ENCODE measurements around the gene ZPBP.

The ZPBP gene

DNA sequence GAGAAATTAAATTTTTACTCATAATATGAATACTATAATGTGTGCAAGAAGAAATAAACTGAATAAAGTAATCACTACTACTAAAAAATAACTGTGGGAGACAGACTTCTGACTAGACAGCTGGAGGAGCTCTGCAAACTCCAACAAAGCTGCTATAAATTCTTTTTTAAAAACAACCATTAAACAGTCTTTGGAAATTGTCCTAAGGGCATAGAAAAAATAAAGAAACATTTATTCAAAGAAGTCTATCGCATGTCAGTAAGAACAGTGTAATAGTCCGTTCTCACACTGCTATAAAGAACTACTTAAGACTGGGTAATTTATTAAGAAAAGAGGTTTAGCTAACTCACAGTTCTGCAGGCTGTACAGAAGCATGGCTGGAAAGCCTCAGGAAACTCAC, 56.0 kb downstream of the ZPBP start:
- no peak for DNase-seq

- DNase-seq, result no peak
These were observed 70.1 kb downstream of the ZPBP start for GRCh38 chr7:50022991-50023390.

DNA sequence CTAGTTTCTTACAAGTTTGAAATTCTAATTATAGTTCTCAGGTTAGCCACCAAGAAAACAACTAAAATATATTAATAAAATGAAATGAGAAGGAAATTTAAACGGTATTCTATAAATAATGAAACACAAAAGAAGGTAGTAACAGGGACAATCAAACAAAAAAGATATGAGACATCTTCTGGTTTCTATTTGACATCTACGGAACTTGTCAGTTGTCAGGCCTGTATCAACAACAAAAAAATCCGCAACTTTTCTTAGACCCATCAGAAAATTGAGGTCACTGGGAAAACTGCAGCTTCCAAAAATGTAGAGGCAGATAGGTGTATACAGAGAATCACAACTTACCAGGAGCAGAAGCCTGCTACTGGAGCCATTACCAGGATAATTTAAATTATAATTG, 70.6 kb downstream of the ZPBP start:
- no peak for DNase-seq

DNA sequence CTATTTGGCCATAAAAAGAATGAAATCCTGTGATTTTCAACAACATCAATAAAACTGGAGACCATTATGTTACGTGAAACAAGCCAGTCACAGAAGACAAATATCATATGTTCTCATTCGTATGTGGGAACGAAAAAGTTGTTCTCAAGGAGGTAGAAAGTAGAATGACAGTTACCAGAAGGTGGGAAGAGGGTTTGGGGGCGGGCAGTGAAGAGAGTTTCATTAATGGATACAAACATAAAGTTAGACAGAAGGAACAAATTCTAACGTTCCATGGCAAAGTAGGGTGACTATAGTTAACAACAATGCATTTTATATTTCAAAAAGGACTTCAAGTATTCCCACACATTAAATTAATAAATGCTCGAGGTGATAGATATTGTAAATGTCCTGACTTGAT, 97.4 kb downstream of the ZPBP start:
- no peak for DNase-seq

DNA sequence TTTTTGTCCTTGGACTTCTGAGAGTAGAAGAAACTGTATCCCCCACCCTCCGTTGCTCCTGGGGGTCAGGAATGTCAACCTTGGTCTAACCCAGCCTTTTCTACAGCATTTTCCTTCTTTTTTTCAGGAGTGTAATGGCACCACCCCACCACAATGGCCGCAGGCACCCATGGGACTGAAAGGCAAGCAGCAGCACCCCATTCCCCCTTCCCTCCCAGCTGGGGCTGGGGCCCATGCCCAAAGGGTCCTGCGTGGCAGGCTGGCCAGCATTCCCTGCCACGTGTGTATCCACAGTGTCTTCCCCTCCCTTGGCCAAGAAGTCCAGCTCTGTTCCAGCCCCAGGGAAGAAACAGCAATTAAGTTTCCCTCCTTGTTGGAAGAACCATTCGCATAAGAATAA, 106.9 kb downstream of the ZPBP start:
- DNase-seq, result no peak

- DNase-seq, result peak; percentile 27
These were observed 112.6 kb downstream of the ZPBP start for GRCh38 chr7:49980465-49980864.

DNA sequence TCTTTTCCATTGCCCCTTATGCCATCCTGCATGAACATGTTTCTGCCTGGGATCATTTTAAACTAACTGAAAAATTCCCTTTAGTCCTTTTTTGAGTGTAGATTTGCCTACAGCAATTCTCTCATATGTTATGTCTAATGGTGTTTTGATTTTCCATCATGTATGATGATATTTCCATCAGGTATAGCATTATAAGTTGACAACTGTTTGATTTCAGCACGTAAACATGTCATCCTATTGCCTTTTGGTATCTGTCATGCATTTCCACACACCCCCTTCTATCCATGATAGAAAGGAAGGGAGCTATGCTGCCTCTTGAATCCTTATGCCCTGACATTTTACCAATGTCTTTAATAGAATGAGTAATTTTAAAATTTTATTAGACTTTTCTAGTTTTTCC, 116.8 kb downstream of the ZPBP start:
- no peak for DNase-seq

GRCh38 chr7:49974035-49974434, 119.0 kb downstream of the ZPBP start:
- no peak for DNase-seq

GRCh38 chr7:49937608-49938007, 155.4 kb downstream of the ZPBP start:
- DNase-seq, result no peak

DNA sequence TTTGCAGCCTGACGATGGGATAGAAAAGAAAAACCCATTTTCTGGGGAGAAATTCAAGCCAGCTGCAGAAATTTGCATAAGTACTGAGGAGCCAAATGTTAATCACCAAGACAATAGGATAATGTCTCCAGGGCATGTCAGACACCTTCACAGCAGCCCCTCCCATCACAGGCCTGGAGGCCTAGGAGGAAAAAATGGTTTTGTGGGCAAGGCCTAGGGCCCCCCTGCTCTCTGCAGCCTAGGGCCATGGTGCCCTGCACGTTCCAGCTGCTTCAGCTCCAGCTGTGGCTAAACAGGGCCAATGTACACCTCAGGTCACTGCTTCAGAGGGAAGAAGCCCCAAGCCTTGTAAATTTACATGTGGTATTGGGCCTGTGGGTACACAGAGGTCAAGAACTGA, 161.4 kb downstream of the ZPBP start:
- DNase-seq, result no peak

DNA sequence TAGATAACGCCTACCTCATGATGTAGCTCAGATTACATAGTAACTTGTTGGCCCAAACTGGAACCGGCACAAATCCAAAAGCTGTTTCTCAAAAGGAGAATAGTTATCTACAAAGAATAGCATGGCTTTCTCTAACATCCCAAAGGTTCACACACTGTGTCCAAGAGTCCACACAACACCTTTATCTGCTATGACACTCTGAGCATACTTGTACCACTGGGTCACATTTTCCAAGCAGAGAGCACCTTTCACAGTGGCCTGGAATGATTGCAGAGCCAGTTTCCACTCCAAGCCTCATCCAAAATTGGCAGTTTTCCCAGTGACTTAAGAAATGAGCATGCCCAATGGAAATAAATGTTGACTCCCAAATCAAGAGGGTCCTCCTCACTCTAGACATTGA, 164.3 kb downstream of the ZPBP start:
- no peak for DNase-seq

GRCh38 chr7:49927631-49928030, 165.4 kb downstream of the ZPBP start:
- DNase-seq, result no peak

DNA sequence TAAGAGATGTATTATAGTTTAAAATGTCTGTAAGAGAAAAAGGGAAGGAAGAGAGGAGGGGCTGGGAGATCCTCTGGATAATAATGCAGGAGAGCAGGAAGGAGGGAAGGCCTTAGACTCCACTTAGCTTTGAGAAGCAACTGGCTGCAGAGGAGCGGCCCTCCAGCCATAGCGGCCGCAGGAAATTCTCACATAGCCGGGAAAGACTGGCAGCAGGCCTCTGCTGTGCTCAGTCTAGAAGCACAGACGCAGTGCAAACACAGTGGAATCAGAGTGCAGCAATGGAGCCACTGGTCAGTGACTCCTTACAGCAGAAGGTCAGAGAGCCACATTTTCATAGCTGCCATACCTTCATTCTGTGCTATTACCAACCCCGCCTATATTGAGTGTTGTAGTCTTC, 166.3 kb downstream of the ZPBP start:
- no peak for DNase-seq

DNA sequence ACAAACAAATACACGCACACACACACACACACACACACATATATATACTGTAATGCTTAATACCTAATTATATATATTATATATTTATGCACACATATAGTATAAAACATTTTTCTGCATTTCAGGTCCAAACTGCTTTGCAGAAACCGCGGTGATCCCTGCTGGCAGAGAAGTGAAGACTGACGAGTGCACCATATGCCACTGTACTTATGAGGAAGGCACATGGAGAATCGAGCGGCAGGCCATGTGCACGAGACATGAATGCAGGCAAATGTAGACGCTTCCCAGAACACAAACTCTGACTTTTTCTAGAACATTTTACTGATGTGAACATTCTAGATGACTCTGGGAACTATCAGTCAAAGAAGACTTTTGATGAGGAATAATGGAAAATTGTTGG, 181.1 kb downstream of the ZPBP start:
- no peak for DNase-seq

- DNase-seq, result no peak
These were observed 198.5 kb downstream of the ZPBP start for GRCh38 chr7:49894543-49894942.

DNA sequence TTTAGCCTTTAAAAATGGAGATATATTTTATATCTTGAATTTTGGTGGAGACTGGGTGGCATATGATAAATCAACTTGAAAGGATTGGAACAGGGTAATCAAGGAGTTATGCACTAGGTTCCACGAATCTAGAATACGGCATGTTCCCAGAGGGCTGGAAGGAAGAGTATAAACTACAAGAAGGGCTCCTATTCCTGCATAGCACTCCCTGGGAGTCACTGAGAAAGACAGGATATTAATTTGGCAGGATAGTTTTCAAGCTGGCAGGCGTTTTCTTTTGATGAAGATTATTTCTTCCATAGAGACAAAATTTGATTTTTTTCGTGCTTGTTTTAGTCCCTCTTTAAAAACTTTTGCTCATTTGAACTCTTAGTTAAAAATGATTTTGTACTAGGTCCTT, 199.9 kb downstream of the ZPBP start:
- no peak for DNase-seq

DNA sequence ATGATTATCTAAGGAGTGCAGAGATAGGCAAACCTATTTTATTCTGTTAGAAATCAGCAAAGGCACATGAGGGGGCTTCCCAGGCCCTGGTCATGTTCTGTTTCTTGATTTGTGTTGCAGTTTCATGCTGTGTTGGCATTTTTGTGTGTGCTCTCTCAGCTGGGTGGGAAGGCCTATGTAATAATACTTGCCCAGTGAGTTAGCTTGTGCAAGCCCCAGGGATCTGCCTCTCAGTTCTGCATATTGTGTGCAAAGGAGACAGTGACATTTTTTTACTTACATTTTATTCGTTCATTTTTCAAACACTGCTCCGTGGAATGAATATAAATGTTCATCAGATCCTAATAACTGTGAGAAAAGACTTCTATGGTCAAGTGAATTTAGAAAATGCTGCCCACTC, 200.6 kb downstream of the ZPBP start:
- no peak for DNase-seq

Data from SHP77 treated with DMSO at 0.1 percent for 48 hours (cell line).